Calu3 (cell line): ENCODE measurements around the gene ROBO4. TPM values are rescaled to one million over a fixed set of nuclear protein-coding genes. Genes with fewer than 3 reads are reported as not detected.

ENCODE experiments used
- BruUV-seq: library from RNA; stranded (reverse); fragments of 400-500 nt; replicated peaks from 2 replicates; lab custom pipeline; 2021; lab: Mats Ljungman, UMichigan
- CTCF ChIA-PET: fragments of 300-600 bp; sonication (Branson Sonifier 250); formaldehyde crosslinking; loops from one replicate; lab custom pipeline; 2022; ENCODE audit warnings: antibody characterized with exemption; lab: Charles Lee
- DNase-seq: peaks from one replicate; pipeline ENCODE4 v3.0.0; 2022
- H3K27ac Mint-ChIP-seq: one replicate; pipeline ENCODE4 v1.8.0; 2022; ENCODE audit warnings: mixed read lengths; ENCODE audit not compliant: unreplicated experiment
- H3K27me3 Mint-ChIP-seq: one replicate; pipeline ENCODE4 v1.8.0; 2022; ENCODE audit warnings: mixed read lengths; ENCODE audit not compliant: unreplicated experiment
- H3K36me3 Mint-ChIP-seq: one replicate; pipeline ENCODE4 v1.8.0; 2022; ENCODE audit warnings: mild to moderate bottlenecking, moderate library complexity, mixed read lengths; ENCODE audit not compliant: insufficient read depth, unreplicated experiment
- H3K4me1 Mint-ChIP-seq: one replicate; pipeline ENCODE4 v1.8.0; 2022; ENCODE audit warnings: mild to moderate bottlenecking, low read depth, mixed read lengths; ENCODE audit not compliant: unreplicated experiment
- H3K4me3 Mint-ChIP-seq: one replicate; pipeline ENCODE4 v1.8.0; 2022; ENCODE audit warnings: mild to moderate bottlenecking, low read depth, moderate library complexity, mixed read lengths; ENCODE audit not compliant: unreplicated experiment
- H3K9me3 Mint-ChIP-seq: one replicate; pipeline ENCODE4 v1.8.0; 2022; ENCODE audit warnings: low read depth, mixed read lengths; ENCODE audit not compliant: unreplicated experiment
- intact Hi-C: fragments of 100-400 bp; cut with micrococcal nuclease; formaldehyde crosslinking; loops from one replicate; pipeline ENCODE4 v1.10.0; 2022; ENCODE audit not compliant: unreplicated experiment
- total RNA-seq: library from RNA; stranded (reverse); gene quantifications from 2 replicates; pipeline ENCODE4 v1.2.3, GENCODE V29; 2022
- TF ChIP-seq, protein P1 (sequence below): fragments of 200-600 bp; IDR thresholded peaks from one replicate; pipeline ENCODE4 v1.8.0; 2022; ENCODE audit warnings: antibody characterized with exemption; ENCODE audit not compliant: unreplicated experiment

The ROBO4 gene
- total RNA-seq, 1 experiment from 2014 or later: not detected

DNA sequence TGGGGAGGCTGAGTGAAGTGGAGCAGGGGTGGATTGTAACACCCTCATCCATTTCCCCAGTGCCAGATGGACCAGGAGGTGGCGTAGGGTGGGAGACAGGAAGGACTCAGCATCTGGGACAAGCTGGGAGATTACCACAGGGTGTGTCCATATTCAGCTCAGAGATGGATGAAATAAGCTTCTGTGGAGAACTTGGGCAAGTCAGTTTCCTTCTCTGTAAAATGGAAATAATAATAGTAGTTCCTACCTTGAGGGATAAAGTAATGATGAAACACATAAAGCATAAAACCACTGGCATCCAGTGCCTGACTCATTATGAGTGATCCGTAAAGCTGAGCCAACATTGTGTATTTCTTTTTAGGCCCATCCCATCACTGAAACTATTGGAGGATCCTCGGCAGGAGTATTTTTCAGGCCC is 607 bp upstream of the ROBO4 start:
- intact Hi-C loops: no loop called here
- Mint-ChIP-seq H3K9me3 (no peaks in the 10 kb centered on the region), H3K4me3 (no peak overlapping the region), H3K4me1 (no peaks in the 10 kb centered on the region), H3K27me3 (peaks cover 87% of the 10 kb centered on the region), H3K36me3 (no peaks in the 10 kb centered on the region), H3K27ac (no peak overlapping the region)
- CTCF ChIA-PET: interaction anchor here (0.5 kb wide), 1 partner anchor 226 kb away, joined by 5 read pairs; no protein-coding TSS in a partner anchor
- no peak for DNase-seq
- TF ChIP-seq, protein P1, sequence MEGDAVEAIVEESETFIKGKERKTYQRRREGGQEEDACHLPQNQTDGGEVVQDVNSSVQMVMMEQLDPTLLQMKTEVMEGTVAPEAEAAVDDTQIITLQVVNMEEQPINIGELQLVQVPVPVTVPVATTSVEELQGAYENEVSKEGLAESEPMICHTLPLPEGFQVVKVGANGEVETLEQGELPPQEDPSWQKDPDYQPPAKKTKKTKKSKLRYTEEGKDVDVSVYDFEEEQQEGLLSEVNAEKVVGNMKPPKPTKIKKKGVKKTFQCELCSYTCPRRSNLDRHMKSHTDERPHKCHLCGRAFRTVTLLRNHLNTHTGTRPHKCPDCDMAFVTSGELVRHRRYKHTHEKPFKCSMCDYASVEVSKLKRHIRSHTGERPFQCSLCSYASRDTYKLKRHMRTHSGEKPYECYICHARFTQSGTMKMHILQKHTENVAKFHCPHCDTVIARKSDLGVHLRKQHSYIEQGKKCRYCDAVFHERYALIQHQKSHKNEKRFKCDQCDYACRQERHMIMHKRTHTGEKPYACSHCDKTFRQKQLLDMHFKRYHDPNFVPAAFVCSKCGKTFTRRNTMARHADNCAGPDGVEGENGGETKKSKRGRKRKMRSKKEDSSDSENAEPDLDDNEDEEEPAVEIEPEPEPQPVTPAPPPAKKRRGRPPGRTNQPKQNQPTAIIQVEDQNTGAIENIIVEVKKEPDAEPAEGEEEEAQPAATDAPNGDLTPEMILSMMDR: no peak
- BruUV-seq: no TSS peak

DNA sequence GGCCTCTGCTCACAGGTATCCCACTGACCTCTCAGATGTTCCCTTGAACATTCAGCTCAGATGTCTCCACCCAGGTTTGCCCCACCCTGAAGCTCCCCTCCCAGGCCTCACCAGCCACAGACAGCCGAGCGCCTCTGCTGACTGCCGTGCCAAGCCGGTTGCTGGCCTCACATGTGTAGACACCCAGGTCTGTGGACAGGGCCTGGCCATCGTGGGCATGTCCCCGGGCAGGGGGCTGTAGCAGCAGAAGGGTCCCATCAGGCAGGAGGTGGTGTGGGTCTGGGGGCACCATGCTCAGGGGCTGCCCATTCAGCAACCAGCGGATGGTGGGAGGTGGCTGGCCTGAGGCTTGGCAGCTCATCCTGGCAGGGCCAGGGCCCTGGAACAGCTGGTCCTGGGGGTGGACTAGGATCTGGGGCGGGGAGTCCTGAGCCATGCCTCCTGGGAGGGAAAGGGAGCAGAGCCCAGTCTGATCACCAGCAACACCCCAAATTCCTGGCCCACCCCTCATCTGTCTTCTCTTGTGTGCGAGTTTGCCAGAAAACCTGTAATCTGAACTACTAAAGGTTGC is 759 bp downstream of the ROBO4 start:
- Mint-ChIP-seq H3K9me3 (no peaks in the 10 kb centered on the region), H3K27me3 (peaks cover 89% of the 10 kb centered on the region), H3K27ac (no peak overlapping the region), H3K36me3 (no peaks in the 10 kb centered on the region), H3K4me3 (no peak overlapping the region), H3K4me1 (no peaks in the 10 kb centered on the region)
- intact Hi-C loops: no loop called here
- no TSS peak for BruUV-seq
- CTCF ChIA-PET: no interaction called here
- DNase-seq: no peak
- TF ChIP-seq, protein P1: no peak

DNA sequence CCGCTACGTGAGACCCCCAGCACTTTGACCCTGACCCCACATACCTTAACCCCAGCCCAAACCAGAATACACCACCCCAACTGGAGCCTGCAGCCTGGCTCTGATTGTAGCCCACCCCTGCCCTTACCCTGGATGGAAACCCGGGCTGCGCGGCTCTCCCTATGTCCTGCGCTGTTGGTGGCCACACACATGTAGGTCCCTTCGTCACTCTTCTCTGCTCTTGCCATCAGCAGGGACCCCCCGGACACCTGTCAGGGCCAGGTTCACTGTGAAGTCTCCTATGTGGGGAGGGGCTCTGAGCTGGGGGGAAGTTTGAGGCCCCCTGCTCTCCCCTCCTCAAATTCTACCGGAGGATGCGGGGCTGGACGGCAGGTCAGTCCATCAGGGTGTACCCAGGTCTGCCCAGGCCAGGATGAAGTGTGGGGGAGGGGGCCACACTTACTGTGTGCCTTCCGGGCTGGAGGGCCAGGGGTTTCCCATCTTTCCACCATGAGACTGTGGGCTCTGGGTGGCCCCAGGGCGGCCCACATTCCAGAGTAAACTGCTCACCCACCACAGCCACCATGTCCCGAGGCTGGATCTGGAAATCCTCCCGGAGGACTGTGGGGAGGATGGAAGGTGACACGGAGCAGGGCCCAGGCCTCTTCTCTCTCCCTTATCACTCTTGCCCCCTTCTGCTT is 1.5 kb downstream of the ROBO4 start:
- CTCF ChIA-PET: no interaction called here
- Mint-ChIP-seq H3K9me3 (no peaks in the 10 kb centered on the region), H3K4me1 (no peaks in the 10 kb centered on the region), H3K27me3 (peaks cover 85% of the 10 kb centered on the region), H3K27ac (no peak overlapping the region), H3K36me3 (no peaks in the 10 kb centered on the region), H3K4me3 (no peak overlapping the region)
- no peak for DNase-seq
- intact Hi-C loops: no loop called here
- TF ChIP-seq, protein P1: no peak
- no TSS peak for BruUV-seq

DNA sequence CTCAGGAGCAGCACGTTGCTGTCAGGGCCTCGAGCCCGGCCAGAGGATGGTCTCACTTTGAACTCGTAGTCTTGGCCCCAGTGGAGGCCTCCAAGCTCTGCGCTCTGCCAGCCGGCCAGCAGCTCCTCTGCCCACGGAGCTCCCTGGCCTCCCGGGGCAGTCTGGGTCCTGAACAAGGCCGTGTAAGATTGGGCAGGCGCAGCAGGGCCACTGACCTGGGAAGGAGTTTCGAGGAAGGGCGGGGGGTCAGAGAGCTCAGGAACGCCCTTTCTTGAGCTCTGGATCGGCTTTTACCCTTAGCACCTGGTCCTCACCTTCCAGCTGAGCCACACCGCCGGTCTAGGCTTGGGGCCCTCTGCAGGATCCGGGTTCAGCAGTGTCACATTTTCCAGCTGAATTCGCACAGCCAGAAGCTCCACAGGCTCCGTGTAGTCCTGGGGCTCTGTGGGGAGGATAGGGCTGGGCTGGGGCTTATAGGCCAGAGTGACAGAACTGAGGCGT is 2.1 kb downstream of the ROBO4 start:
- Mint-ChIP-seq H3K4me3 (no peak overlapping the region), H3K27ac (no peak overlapping the region), H3K4me1 (no peaks in the 10 kb centered on the region), H3K9me3 (no peaks in the 10 kb centered on the region), H3K27me3 (peaks cover 85% of the 10 kb centered on the region), H3K36me3 (no peaks in the 10 kb centered on the region)
- DNase-seq: no peak
- CTCF ChIA-PET: no interaction called here
- intact Hi-C loops: no loop called here
- no TSS peak for BruUV-seq
- TF ChIP-seq, protein P1: no peak
